Measurements from ENCODE around the gene CRMP1. TPM values are rescaled to one million over a fixed set of nuclear protein-coding genes. Genes with fewer than 3 reads are reported as not detected.

Gene CRMP1
- total RNA-seq, 1 experiment from 2014 or later: not detected

DNA sequence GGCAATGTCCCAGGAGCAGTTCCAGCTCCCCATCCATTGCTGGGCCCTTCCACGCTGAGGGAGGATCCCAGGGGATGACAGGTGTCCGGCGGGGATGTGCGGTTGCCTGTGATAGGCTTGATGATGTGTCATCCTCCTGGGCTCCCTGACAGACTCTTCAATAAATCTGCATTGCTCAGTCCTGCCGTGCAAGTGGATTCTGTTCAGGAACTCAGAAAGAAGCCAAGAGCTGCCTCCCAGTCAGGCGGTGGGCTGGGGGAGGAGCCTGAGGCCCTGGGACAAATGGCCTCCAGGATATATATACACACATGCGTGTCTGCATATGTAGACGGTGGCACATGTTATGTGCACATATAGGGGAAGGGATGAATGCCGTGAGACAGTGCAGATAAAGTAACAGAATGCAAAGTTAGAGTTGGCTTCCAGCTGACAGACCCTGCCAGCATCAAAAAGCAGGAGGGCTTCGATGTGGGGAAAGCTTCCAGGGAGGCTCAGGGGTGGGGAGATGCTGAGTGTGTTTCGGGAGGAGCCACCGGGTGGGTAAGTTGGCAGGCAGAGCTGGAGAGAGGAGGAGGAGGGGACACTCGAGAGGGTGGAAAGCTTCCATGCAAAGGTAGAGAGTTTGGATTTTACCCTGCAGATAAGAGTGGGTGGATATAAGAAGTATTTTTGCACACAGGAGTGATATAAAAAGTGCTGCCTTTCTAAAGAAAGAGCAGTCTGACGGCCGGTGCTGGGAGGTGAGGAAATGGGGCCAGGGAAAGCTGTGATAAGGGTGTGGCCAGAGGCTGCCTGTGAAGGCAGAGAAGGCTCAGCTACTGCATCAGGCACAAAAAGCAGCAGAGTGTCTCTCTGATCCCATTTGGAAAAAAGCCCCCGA is 28.5 kb upstream of the CRMP1 start:
- no TSS peak for BruUV-seq (replicated peaks)

DNA sequence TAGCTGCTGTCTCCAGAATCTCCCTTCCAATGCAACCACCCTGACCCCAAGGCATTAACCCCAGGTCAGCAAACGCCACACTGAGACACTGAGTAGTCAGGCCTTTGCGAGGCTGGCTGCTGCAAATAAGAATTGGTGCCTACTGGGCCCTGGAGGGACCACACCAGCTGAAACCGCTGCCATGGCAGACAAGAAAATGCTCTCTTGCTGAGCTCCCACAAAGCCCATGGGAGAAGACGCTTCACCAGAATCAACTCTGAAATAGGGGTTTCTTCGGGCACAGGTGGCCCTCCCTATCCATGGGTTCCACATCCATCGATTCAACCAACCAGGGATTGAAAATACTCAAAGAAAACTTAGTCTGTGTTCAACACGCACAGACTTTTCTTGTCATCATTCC is 26.7 kb upstream of the CRMP1 start:
- CTCF ChIA-PET: no interaction called here
- no peak overlapping the region for H3K4me3 Mint-ChIP-seq (ENCODE audit: low read depth, unreplicated experiment)
- no peak overlapping the region for H3K27ac Mint-ChIP-seq (ENCODE audit: unreplicated experiment)
- H3K4me1 Mint-ChIP-seq (ENCODE audit: low read depth, unreplicated experiment): no peaks in the 10 kb centered on the region
- intact Hi-C loops (cut with micrococcal nuclease; ENCODE audit: unreplicated experiment): no loop called here
- H3K36me3 Mint-ChIP-seq (ENCODE audit: insufficient read depth, unreplicated experiment): no peaks in the 10 kb centered on the region
- no TSS peak for BruUV-seq (replicated peaks)
- TF ChIP-seq, protein P1, sequence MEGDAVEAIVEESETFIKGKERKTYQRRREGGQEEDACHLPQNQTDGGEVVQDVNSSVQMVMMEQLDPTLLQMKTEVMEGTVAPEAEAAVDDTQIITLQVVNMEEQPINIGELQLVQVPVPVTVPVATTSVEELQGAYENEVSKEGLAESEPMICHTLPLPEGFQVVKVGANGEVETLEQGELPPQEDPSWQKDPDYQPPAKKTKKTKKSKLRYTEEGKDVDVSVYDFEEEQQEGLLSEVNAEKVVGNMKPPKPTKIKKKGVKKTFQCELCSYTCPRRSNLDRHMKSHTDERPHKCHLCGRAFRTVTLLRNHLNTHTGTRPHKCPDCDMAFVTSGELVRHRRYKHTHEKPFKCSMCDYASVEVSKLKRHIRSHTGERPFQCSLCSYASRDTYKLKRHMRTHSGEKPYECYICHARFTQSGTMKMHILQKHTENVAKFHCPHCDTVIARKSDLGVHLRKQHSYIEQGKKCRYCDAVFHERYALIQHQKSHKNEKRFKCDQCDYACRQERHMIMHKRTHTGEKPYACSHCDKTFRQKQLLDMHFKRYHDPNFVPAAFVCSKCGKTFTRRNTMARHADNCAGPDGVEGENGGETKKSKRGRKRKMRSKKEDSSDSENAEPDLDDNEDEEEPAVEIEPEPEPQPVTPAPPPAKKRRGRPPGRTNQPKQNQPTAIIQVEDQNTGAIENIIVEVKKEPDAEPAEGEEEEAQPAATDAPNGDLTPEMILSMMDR (IDR thresholded peaks at IDR 0.05; ENCODE audit: unreplicated experiment): no peak
- peaks cover 13% of the 10 kb centered on the region for H3K27me3 Mint-ChIP-seq (ENCODE audit: unreplicated experiment)
- H3K9me3 Mint-ChIP-seq (ENCODE audit: low read depth, unreplicated experiment): no peaks in the 10 kb centered on the region
- DNase-seq: no peak

More for the DNA sequence above, 28.5 kb upstream of the CRMP1 start:
- CTCF ChIA-PET: no interaction called here
- TF ChIP-seq, protein P1 (IDR thresholded peaks at IDR 0.05; ENCODE audit: unreplicated experiment): no peak
- DNase-seq: no peak
- no peaks in the 10 kb centered on the region for H3K9me3 Mint-ChIP-seq (ENCODE audit: low read depth, unreplicated experiment)
- no peak overlapping the region for H3K4me3 Mint-ChIP-seq (ENCODE audit: low read depth, unreplicated experiment)
- H3K4me1 Mint-ChIP-seq (ENCODE audit: low read depth, unreplicated experiment): no peaks in the 10 kb centered on the region
- no peaks in the 10 kb centered on the region for H3K36me3 Mint-ChIP-seq (ENCODE audit: insufficient read depth, unreplicated experiment)
- intact Hi-C loops (cut with micrococcal nuclease; ENCODE audit: unreplicated experiment): no loop called here
- no peak overlapping the region for H3K27ac Mint-ChIP-seq (ENCODE audit: unreplicated experiment)
- H3K27me3 Mint-ChIP-seq (ENCODE audit: unreplicated experiment): peaks cover 13% of the 10 kb centered on the region

DNA sequence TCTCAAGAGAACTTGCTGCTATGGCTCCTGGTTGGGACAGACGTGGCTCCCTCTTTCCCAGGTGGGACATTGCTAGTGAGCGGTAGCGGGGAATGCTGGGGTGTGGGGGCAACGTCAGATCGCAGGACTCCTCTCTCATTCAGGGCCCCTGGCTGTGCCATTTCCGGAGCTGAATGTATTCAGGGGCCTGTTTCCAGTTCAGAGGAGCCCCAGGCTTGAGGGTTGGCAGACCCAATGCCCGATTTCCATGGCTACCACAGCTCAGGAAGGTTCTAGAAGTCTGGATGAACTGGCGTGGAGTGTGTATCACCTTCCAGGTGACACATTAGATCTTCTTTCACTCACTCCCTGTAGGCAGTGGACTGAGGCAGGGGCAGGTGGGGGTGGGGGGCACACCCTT is 26.2 kb upstream of the CRMP1 start:
- Mint-ChIP-seq H3K4me1 (ENCODE audit: low read depth, unreplicated experiment) (no peaks in the 10 kb centered on the region), H3K36me3 (ENCODE audit: insufficient read depth, unreplicated experiment) (no peaks in the 10 kb centered on the region), H3K27ac (ENCODE audit: unreplicated experiment) (no peak overlapping the region), H3K4me3 (ENCODE audit: low read depth, unreplicated experiment) (no peak overlapping the region), H3K9me3 (ENCODE audit: low read depth, unreplicated experiment) (no peaks in the 10 kb centered on the region), H3K27me3 (ENCODE audit: unreplicated experiment) (peaks cover 13% of the 10 kb centered on the region)
- TF ChIP-seq, protein P1 (IDR thresholded peaks at IDR 0.05; ENCODE audit: unreplicated experiment): no peak
- CTCF ChIA-PET: interaction anchor here (0.6 kb wide), 1 partner anchor 32 kb away, joined by 6 read pairs; no protein-coding TSS in a partner anchor
- no peak for DNase-seq
- intact Hi-C loops (cut with micrococcal nuclease; ENCODE audit: unreplicated experiment): no loop called here
- no TSS peak for BruUV-seq (replicated peaks)

DNA sequence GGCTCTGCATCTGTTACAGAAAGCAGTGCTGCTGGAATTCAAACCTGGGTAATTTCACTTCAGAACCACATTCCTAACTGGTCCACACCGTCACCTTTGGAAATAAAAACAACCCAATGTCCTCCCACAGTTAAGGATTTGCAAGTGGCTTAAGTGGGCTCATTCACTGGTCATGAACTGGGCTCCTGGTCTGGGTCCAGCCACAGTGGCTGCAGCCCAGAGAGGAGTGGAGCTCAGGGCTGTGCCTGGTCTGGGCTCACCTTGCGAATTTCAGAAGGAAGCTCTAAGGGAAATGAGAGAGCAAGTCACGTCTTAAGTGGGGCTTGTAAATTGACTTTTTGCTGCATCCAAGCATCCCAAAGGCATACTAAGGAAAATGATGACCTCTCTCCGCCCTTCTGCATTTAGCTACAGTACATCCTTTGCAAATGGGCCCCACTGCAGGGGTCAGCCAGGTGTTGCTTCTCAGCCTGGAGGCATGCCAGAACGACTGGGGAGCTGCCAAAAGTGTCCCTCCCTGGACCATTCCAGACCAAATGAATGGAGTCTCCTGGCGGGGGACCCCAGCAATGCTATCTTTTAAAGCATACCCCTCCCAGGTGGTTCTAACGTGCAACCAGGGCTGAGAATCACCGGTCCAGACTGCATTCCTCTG is 25.6 kb upstream of the CRMP1 start:
- H3K27me3 Mint-ChIP-seq (ENCODE audit: unreplicated experiment): peaks cover 13% of the 10 kb centered on the region
- no peaks in the 10 kb centered on the region for H3K4me1 Mint-ChIP-seq (ENCODE audit: low read depth, unreplicated experiment)
- intact Hi-C loops (cut with micrococcal nuclease; ENCODE audit: unreplicated experiment): no loop called here
- H3K27ac Mint-ChIP-seq (ENCODE audit: unreplicated experiment): no peak overlapping the region
- TF ChIP-seq, protein P1 (IDR thresholded peaks at IDR 0.05; ENCODE audit: unreplicated experiment): no peak
- H3K9me3 Mint-ChIP-seq (ENCODE audit: low read depth, unreplicated experiment): no peaks in the 10 kb centered on the region
- H3K36me3 Mint-ChIP-seq (ENCODE audit: insufficient read depth, unreplicated experiment): no peaks in the 10 kb centered on the region
- no peak overlapping the region for H3K4me3 Mint-ChIP-seq (ENCODE audit: low read depth, unreplicated experiment)
- no peak for DNase-seq
- BruUV-seq (replicated peaks): no TSS peak
- CTCF ChIA-PET: interaction anchor here (0.6 kb wide), 1 partner anchor 33 kb away, joined by 6 read pairs; no protein-coding TSS in a partner anchor

Measured in Calu3 (cell line).